ENCODE results near the gene TESK1. TPM values are rescaled to one million over a fixed set of nuclear protein-coding genes. Genes with fewer than 3 reads are reported as not detected.

Gene TESK1
- polyA plus RNA-seq, 1 donor: 42.2 TPM

- DNase-seq (ENCODE audit: low read depth): no peak
Observed at GRCh38 chr9:35646153-35646532, 41.1 kb downstream of the TESK1 start.

GRCh38 chr9:35646533-35647265 lies 41.6 kb downstream of the TESK1 start:
- peak; percentile 70 for DNase-seq (ENCODE audit: low read depth)

GRCh38 chr9:35649431-35650340 lies 44.6 kb downstream of the TESK1 start:
- no peak for DNase-seq (ENCODE audit: low read depth)

- no peak for DNase-seq (ENCODE audit: low read depth)
Observed at GRCh38 chr9:35650341-35651158, 45.5 kb downstream of the TESK1 start, which contains the start of gene SIT1. Gene SIT1 (minus strand): TSS chr9:35650931. CDS start chr9:35650853, 78 bp downstream.

- no peak for DNase-seq (ENCODE audit: low read depth)
Observed at GRCh38 chr9:35651956-35652828, 47.1 kb downstream of the TESK1 start.

- DNase-seq (ENCODE audit: low read depth): no peak
Observed at GRCh38 chr9:35652829-35653209, 47.8 kb downstream of the TESK1 start.

- no peak for DNase-seq (ENCODE audit: low read depth)
Observed at GRCh38 chr9:35653611-35654010, 48.5 kb downstream of the TESK1 start.

- DNase-seq (ENCODE audit: low read depth): no peak
Observed at GRCh38 chr9:35656348-35656747, 51.3 kb downstream of the TESK1 start.

- no peak for DNase-seq (ENCODE audit: low read depth)
Observed at GRCh38 chr9:35656831-35657545, 51.9 kb downstream of the TESK1 start.

- DNase-seq (ENCODE audit: low read depth): peak; percentile 98
Observed at GRCh38 chr9:35657546-35658136, 52.6 kb downstream of the TESK1 start, which contains the start of gene RMRP. Gene RMRP (minus strand): TSS chr9:35658019.

GRCh38 chr9:35658137-35658967 lies 53.3 kb downstream of the TESK1 start, which contains the start of gene CCDC107:
Gene CCDC107 (plus strand): TSS chr9:35658292. CDS start chr9:35658380, 88 bp downstream.
- peak; percentile 73 for DNase-seq (ENCODE audit: low read depth)

GRCh38 chr9:35658968-35659220 lies 53.8 kb downstream of the TESK1 start:
- no peak for DNase-seq (ENCODE audit: low read depth)

- DNase-seq (ENCODE audit: low read depth): no peak
Observed at GRCh38 chr9:35659340-35659739, 54.3 kb downstream of the TESK1 start.

Other genes starting within 250 kb of the TESK1 start
- 71.7 TPM for gene RUSC2, start 115.2 kb upstream of the TESK1 start, polyA plus RNA-seq (ENCODE audit: insufficient read length)
- gene CD72, start 13.2 kb downstream of the TESK1 start, polyA plus RNA-seq (ENCODE audit: insufficient read length): 2.6 TPM
- gene SIT1, start 45.7 kb downstream of the TESK1 start, polyA plus RNA-seq (ENCODE audit: insufficient read length): not detected
- not detected for gene RMRP, start 52.8 kb downstream of the TESK1 start, polyA plus RNA-seq (ENCODE audit: insufficient read length)
- 22.1 TPM for gene CCDC107, start 53.0 kb downstream of the TESK1 start, polyA plus RNA-seq (ENCODE audit: insufficient read length)
- 5.6 TPM for gene ARHGEF39, start 59.9 kb downstream of the TESK1 start, polyA plus RNA-seq (ENCODE audit: insufficient read length)
- 0.87 TPM for gene CA9, start 68.7 kb downstream of the TESK1 start, polyA plus RNA-seq (ENCODE audit: insufficient read length)
- gene TPM2, start 84.7 kb downstream of the TESK1 start, polyA plus RNA-seq (ENCODE audit: insufficient read length): 8,819 TPM
- gene TLN1, start 126.9 kb downstream of the TESK1 start, polyA plus RNA-seq (ENCODE audit: insufficient read length): 87.7 TPM
- 23.5 TPM for gene CREB3, start 127.4 kb downstream of the TESK1 start, polyA plus RNA-seq (ENCODE audit: insufficient read length)
- 70.2 TPM for gene GBA2, start 144.0 kb downstream of the TESK1 start, polyA plus RNA-seq (ENCODE audit: insufficient read length)
- gene RGP1, start 144.0 kb downstream of the TESK1 start, polyA plus RNA-seq (ENCODE audit: insufficient read length): 17.9 TPM
- gene MSMP, start 149.0 kb downstream of the TESK1 start, polyA plus RNA-seq (ENCODE audit: insufficient read length): 0.77 TPM
- 22.4 TPM for gene NPR2, start 186.3 kb downstream of the TESK1 start, polyA plus RNA-seq (ENCODE audit: insufficient read length)
- 2.3 TPM for gene SPAG8, start 207.0 kb downstream of the TESK1 start, polyA plus RNA-seq (ENCODE audit: insufficient read length)
- gene HINT2, start 209.8 kb downstream of the TESK1 start, polyA plus RNA-seq (ENCODE audit: insufficient read length): 30.7 TPM
- 0.18 TPM for gene FAM221B, start 223.5 kb downstream of the TESK1 start, polyA plus RNA-seq (ENCODE audit: insufficient read length)
- gene TMEM8B, start 224.0 kb downstream of the TESK1 start, polyA plus RNA-seq (ENCODE audit: insufficient read length): 20.3 TPM

Data from forelimb muscle (tissue), 1 donor.